PC-3 (cell line): ENCODE data around the gene SFT2D3.

Experiments used
- EZH2phosphoT487 ChIP-seq: fragments of 300-600 bp; sonication (generic); IDR thresholded peaks from 2 replicates; pipeline ENCODE4 v1.6.1; 2018; ENCODE audit warnings: mild to moderate bottlenecking, antibody characterized with exemption, low read length, borderline replicate concordance
- TF ChIP-seq, protein P1 (sequence below): fragments of 300-600 bp; sonication (generic); conservative IDR thresholded peaks from 2 replicates; pipeline ENCODE4 v1.5.1; 2017; ENCODE audit warnings: antibody characterized with exemption, low read depth, mild to moderate bottlenecking, low read length

GRCh38 chr2:127671557-127672302 lies 29.6 kb upstream of the SFT2D3 start:
- TF ChIP-seq, protein P1, sequence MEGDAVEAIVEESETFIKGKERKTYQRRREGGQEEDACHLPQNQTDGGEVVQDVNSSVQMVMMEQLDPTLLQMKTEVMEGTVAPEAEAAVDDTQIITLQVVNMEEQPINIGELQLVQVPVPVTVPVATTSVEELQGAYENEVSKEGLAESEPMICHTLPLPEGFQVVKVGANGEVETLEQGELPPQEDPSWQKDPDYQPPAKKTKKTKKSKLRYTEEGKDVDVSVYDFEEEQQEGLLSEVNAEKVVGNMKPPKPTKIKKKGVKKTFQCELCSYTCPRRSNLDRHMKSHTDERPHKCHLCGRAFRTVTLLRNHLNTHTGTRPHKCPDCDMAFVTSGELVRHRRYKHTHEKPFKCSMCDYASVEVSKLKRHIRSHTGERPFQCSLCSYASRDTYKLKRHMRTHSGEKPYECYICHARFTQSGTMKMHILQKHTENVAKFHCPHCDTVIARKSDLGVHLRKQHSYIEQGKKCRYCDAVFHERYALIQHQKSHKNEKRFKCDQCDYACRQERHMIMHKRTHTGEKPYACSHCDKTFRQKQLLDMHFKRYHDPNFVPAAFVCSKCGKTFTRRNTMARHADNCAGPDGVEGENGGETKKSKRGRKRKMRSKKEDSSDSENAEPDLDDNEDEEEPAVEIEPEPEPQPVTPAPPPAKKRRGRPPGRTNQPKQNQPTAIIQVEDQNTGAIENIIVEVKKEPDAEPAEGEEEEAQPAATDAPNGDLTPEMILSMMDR = no peak
- TF ChIP-seq EZH2phosphoT487 = no peak
